Endothelial cell of umbilical vein (primary cell): ENCODE measurements around the gene STN1. TPM values are rescaled to one million over a fixed set of nuclear protein-coding genes. Genes with fewer than 3 reads are reported as not detected.

Source experiments
- BruUV-seq: library from RNA; stranded (reverse); fragments of 400-500 nt; replicated peaks from 2 replicates; lab custom pipeline; 2021; lab: Mats Ljungman, UMichigan
- CTCF ChIA-PET: fragments of 300-600, 350-600 bp; sonication (Branson Sonifier 250); formaldehyde crosslinking; loops from one replicate; lab custom pipeline; 2021; ENCODE audit warnings: antibody characterized with exemption, inconsistent platforms; lab: Charles Lee
- POLR2A ChIA-PET: fragments of 300-600, 350-600 bp; sonication (Branson Sonifier 250); formaldehyde crosslinking; loops from one replicate; lab custom pipeline; 2021; ENCODE audit warnings: antibody characterized with exemption, inconsistent platforms; lab: Charles Lee
- DNase-seq: peaks from one replicate; pipeline ENCODE4 v3.0.0-alpha.2; 2011; ENCODE audit warnings: low read depth, low spot score
- FAIRE-seq: peaks from 2 replicates; lab custom pipeline; 2011; peaks lifted over from hg19 to GRCh38; lab: Jason Lieb, UNC
- H2AFZ ChIP-seq: 2 replicates; pipeline ENCODE4 v1.6.0; 2012; ENCODE audit warnings: low read depth, low read length, control low read depth, inconsistent platforms
- H3K27ac ChIP-seq: 2 replicates; pipeline ENCODE4 v1.5.1; 2011; ENCODE audit warnings: low read depth, mild to moderate bottlenecking, control low read depth, low read length, moderate library complexity; ENCODE audit not compliant: insufficient read depth
- H3K27me3 ChIP-seq, 2 experiments: 2 replicates each; pipeline versions ENCODE4 v1.6.0 to v1.6.1; 2011; ENCODE audit warnings: low read length in 2 of 2, mixed read lengths in 1 of 2; ENCODE audit not compliant: control insufficient read depth in 2 of 2, insufficient read depth in 2 of 2
- H3K36me3 ChIP-seq, 2 experiments: 2 replicates in 1 of 2; 3 replicates in 1 of 2; pipeline ENCODE4 v1.5.1; 2011; ENCODE audit warnings: low read length in 2 of 2, mild to moderate bottlenecking in 1 of 2, moderate library complexity in 1 of 2; ENCODE audit not compliant: control insufficient read depth in 2 of 2, insufficient read depth in 2 of 2; ENCODE audit errors: extremely low read depth in 1 of 2
- H3K4me1 ChIP-seq: 3 replicates; pipeline ENCODE4 v1.5.1; 2011; ENCODE audit warnings: mild to moderate bottlenecking, low read length; ENCODE audit not compliant: control insufficient read depth, insufficient read depth; ENCODE audit errors: extremely low read depth
- H3K4me2 ChIP-seq: 2 replicates; pipeline ENCODE4 v1.6.1; 2011; ENCODE audit warnings: low read length, control low read depth, mixed read lengths; ENCODE audit not compliant: insufficient read depth
- H3K4me3 ChIP-seq, 3 experiments: fragments of 200-600 bp in 1 of 3; sonication (generic), shearing (Covaris generic) in 1 of 3; replicated peaks in 1 of 3; 2 replicates each; pipeline ENCODE4 v1.5.1; 2011 to 2016; ENCODE audit warnings: control low read depth in 3 of 3, low read length in 3 of 3, mild to moderate bottlenecking in 2 of 3, inconsistent platforms in 1 of 3, low read depth in 1 of 3, moderate library complexity in 1 of 3; ENCODE audit not compliant: insufficient read depth in 1 of 3
- H3K79me2 ChIP-seq: 2 replicates; pipeline ENCODE4 v1.6.0; 2012; ENCODE audit warnings: low read length, inconsistent platforms; ENCODE audit not compliant: control insufficient read depth, insufficient read depth
- H3K9ac ChIP-seq: replicated peaks from 2 replicates; pipeline ENCODE3; 2011; ENCODE audit warnings: low read length, control low read depth; ENCODE audit not compliant: insufficient read depth; ENCODE audit errors: extremely low read depth
- H3K9me1 ChIP-seq: replicated peaks from 3 replicates; pipeline ENCODE4 v1.6.0; 2011; ENCODE audit warnings: mild to moderate bottlenecking, low read length; ENCODE audit not compliant: control insufficient read depth, insufficient read depth; ENCODE audit errors: extremely low read depth
- H3K9me3 ChIP-seq: replicated peaks from 2 replicates; pipeline ENCODE4 v1.5.1; 2012; ENCODE audit warnings: low read length, inconsistent platforms; ENCODE audit not compliant: control insufficient read depth, insufficient read depth
- H4K20me1 ChIP-seq: replicated peaks from 2 replicates; pipeline ENCODE3; 2011; ENCODE audit warnings: mild to moderate bottlenecking, low read length; ENCODE audit not compliant: control insufficient read depth, insufficient read depth; ENCODE audit errors: extremely low read depth
- EZH2 ChIP-seq: IDR thresholded peaks from 2 replicates; pipeline ENCODE4 v1.6.1; 2012; ENCODE audit warnings: borderline replicate concordance, low read depth, mild to moderate bottlenecking, moderate library complexity, low read length, inconsistent platforms; ENCODE audit not compliant: severe bottlenecking
- FOS ChIP-seq: IDR thresholded peaks from 2 replicates; pipeline ENCODE4 v1.6.1; 2011; ENCODE audit warnings: mild to moderate bottlenecking, low read length, moderate library complexity, borderline replicate concordance; ENCODE audit not compliant: insufficient read depth
- GATA2 ChIP-seq: IDR thresholded peaks from 2 replicates; pipeline ENCODE4 v1.7.0; 2011; ENCODE audit warnings: low read depth, mild to moderate bottlenecking, moderate library complexity, mixed read lengths, low read length; ENCODE audit not compliant: insufficient read length, insufficient read depth
- JUN ChIP-seq: IDR thresholded peaks from 2 replicates; pipeline ENCODE4 v1.6.1; 2011; ENCODE audit warnings: borderline replicate concordance, low read depth; ENCODE audit not compliant: insufficient read length, insufficient read depth
- MYC ChIP-seq: IDR thresholded peaks from one replicate; pipeline ENCODE4 v1.6.1; 2011; ENCODE audit warnings: mild to moderate bottlenecking, low read depth, low read length
- POLR2A ChIP-seq: IDR thresholded peaks from 2 replicates; pipeline ENCODE4 v1.6.1; 2012; ENCODE audit warnings: low read depth, mild to moderate bottlenecking, control low read depth, low read length
- POLR2AphosphoS5 ChIP-seq: IDR thresholded peaks from 2 replicates; pipeline ENCODE4 v1.6.1; 2012; ENCODE audit warnings: low read depth, mild to moderate bottlenecking, control low read depth, low read length, moderate library complexity; ENCODE audit not compliant: insufficient read depth
- dilution Hi-C: fragments of 300-500 bp; cut with MboI; formaldehyde crosslinking; loops from one replicate; pipeline ENCODE4 v1.15.0; 2019; ENCODE audit warnings: low sequenced_read_pairs; ENCODE audit not compliant: extremely low pct_ligation_motif_present
- intact Hi-C: fragments of 100-400 bp; cut with micrococcal nuclease; formaldehyde crosslinking; loops from one replicate; pipeline ENCODE4 v1.10.0; 2022
- polyA plus RNA-seq, 4 experiments: library from polyadenylated mRNA; depleted of rRNA in 3 of 4; stranded (reverse) in 3 of 4; unstranded in 1 of 4; fragments of >200 nt; gene quantifications; 2 replicates each; pipeline versions ENCODE4 v1.2.1 to v1.2.3, GENCODE V29; 2011 to 2012; ENCODE audit warnings: missing spikeins in 1 of 4
- total RNA-seq: library from RNA; stranded (reverse); gene quantifications from 2 replicates; pipeline ENCODE4 v1.2.3, GENCODE V29; 2021
- TF ChIP-seq, protein P1 (sequence below), 2 donors: IDR thresholded peaks; 1 replicate in 1 of 2; 2 replicates in 1 of 2; pipeline ENCODE4 v1.5.1; 2011; ENCODE audit warnings: low read length in 2 of 2, mild to moderate bottlenecking in 2 of 2, moderate library complexity in 2 of 2, control low read depth in 1 of 2, inconsistent platforms in 1 of 2, low read depth in 1 of 2; ENCODE audit not compliant: insufficient read depth in 1 of 2; ENCODE audit errors: extremely low read depth in 1 of 2
- TF ChIP-seq, protein P2 (sequence below): IDR thresholded peaks from 2 replicates; pipeline ENCODE4 v1.6.1; 2011; ENCODE audit not compliant: insufficient read depth, insufficient read length

Gene STN1
- total and polyA plus RNA-seq, 2 donors (not counting 3 experiments of a cell fraction or from before 2014, with no cell fraction given) = 10.8 to 15.3 TPM

GRCh38 chr10:103951942-103952341 lies 34.0 kb upstream of the STN1 start:
- FAIRE-seq (no peak), DNase-seq (no peak)
- Histone ChIP-seq H3K4me1 (no peaks in the 10 kb centered on the region), H3K36me3 (no peaks in the 10 kb centered on the region), H3K9me3 (no peaks in the 10 kb centered on the region), H2AFZ (no peak overlapping the region), H3K9ac (no peak overlapping the region), H3K4me3 (no peak overlapping the region), H4K20me1 (no peaks in the 10 kb centered on the region), H3K4me2 (no peak overlapping the region), H3K9me1 (no peaks in the 10 kb centered on the region), H3K79me2 (no peaks in the 10 kb centered on the region), H3K27ac (no peak overlapping the region), H3K27me3 (peaks cover 0 to 1% of the 10 kb centered on the region in 2 experiments)
- ChIA-PET POLR2A (no interaction called here), CTCF (no interaction called here)
- no peak for TF ChIP-seq GATA2
- TF ChIP-seq POLR2AphosphoS5 = no peak
- TF ChIP-seq, protein P1, sequence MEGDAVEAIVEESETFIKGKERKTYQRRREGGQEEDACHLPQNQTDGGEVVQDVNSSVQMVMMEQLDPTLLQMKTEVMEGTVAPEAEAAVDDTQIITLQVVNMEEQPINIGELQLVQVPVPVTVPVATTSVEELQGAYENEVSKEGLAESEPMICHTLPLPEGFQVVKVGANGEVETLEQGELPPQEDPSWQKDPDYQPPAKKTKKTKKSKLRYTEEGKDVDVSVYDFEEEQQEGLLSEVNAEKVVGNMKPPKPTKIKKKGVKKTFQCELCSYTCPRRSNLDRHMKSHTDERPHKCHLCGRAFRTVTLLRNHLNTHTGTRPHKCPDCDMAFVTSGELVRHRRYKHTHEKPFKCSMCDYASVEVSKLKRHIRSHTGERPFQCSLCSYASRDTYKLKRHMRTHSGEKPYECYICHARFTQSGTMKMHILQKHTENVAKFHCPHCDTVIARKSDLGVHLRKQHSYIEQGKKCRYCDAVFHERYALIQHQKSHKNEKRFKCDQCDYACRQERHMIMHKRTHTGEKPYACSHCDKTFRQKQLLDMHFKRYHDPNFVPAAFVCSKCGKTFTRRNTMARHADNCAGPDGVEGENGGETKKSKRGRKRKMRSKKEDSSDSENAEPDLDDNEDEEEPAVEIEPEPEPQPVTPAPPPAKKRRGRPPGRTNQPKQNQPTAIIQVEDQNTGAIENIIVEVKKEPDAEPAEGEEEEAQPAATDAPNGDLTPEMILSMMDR (IDR thresholded peaks at IDR 0.05; ENCODE audit: extremely low read depth in 1 of 2, insufficient read depth in 1 of 2, low read depth in 1 of 2, low read length in 2 of 2) = no peak
- TF ChIP-seq, protein P2, sequence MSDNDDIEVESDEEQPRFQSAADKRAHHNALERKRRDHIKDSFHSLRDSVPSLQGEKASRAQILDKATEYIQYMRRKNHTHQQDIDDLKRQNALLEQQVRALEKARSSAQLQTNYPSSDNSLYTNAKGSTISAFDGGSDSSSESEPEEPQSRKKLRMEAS = no peak
- no peak for TF ChIP-seq FOS
- TF ChIP-seq MYC = no peak
- no peak for TF ChIP-seq POLR2A
- no peak for TF ChIP-seq EZH2
- no peak for TF ChIP-seq JUN
- no TSS peak for BruUV-seq
- dilution Hi-C loops (no loop called here), intact Hi-C loops (no loop called here)
